ENCODE data around the gene SUSD1. TPM values are rescaled to one million over a fixed set of nuclear protein-coding genes. Genes with fewer than 3 reads are reported as not detected.
"Not testable (repeated sequence)": the region's sequence is repeated elsewhere in the genome, so short reads cannot be mapped to it uniquely, and the experiment has no call there.

Gene SUSD1
- total RNA-seq, 1 donor from 2014 or later, result 16.1 TPM

- DNase-seq, result no peak
These were observed 80.0 kb downstream of the SUSD1 start for GRCh38 chr9:112094948-112095681.

- no peak for DNase-seq
These were observed 80.9 kb downstream of the SUSD1 start for GRCh38 chr9:112094241-112094640.

- DNase-seq, result no peak
These were observed 81.3 kb downstream of the SUSD1 start for GRCh38 chr9:112093870-112094216.

- no peak for DNase-seq
These were observed 81.8 kb downstream of the SUSD1 start for GRCh38 chr9:112093147-112093869.

GRCh38 chr9:112091810-112092209 lies 83.3 kb downstream of the SUSD1 start:
- DNase-seq, result no peak

- DNase-seq, result no peak
These were observed 87.6 kb downstream of the SUSD1 start for GRCh38 chr9:112087506-112087905.

GRCh38 chr9:112086627-112087026 lies 88.5 kb downstream of the SUSD1 start:
- DNase-seq, result peak; percentile 18

- DNase-seq, result no peak
These were observed 90.2 kb downstream of the SUSD1 start for GRCh38 chr9:112084907-112085306.

- no peak for DNase-seq
These were observed 90.8 kb downstream of the SUSD1 start for GRCh38 chr9:112084334-112084733.

GRCh38 chr9:112081918-112082729 lies 93.0 kb downstream of the SUSD1 start:
- no peak for DNase-seq

GRCh38 chr9:112080831-112081542 lies 94.1 kb downstream of the SUSD1 start:
- no peak for DNase-seq

- DNase-seq, result no peak
These were observed 96.7 kb downstream of the SUSD1 start for GRCh38 chr9:112078432-112078831.

GRCh38 chr9:112076814-112077213 lies 98.3 kb downstream of the SUSD1 start:
- no peak for DNase-seq

GRCh38 chr9:112075009-112075378 lies 100.1 kb downstream of the SUSD1 start:
- DNase-seq, result no peak

GRCh38 chr9:112074250-112075008 lies 100.7 kb downstream of the SUSD1 start:
- DNase-seq, result peak; percentile 74

- not testable (repeated sequence) for DNase-seq
These were observed 101.4 kb downstream of the SUSD1 start for GRCh38 chr9:112073639-112074173.

GRCh38 chr9:112072721-112073638 lies 102.1 kb downstream of the SUSD1 start:
- DNase-seq, result no peak

GRCh38 chr9:112069318-112070169 lies 105.6 kb downstream of the SUSD1 start:
- no peak for DNase-seq
